Right lobe of liver (tissue), 6 donors: ENCODE data around the gene CREBBP. TPM values are rescaled to one million over a fixed set of nuclear protein-coding genes. Genes with fewer than 3 reads are reported as not detected.

ENCODE experiments used
- ATAC-seq, 4 donors: fragments of 200-7000 bp; cut with Tn5 transposase; one replicate each; pipeline ENCODE4 v1.9.1; 2020; ENCODE audit warnings: mild to moderate bottlenecking in 4 of 4, moderate library complexity in 4 of 4
- DNase-seq, 3 donors: peaks; one replicate each; pipeline ENCODE4 v3.0.0-alpha.2; 2020
- H3K27ac ChIP-seq, 3 donors: fragments of 200-600 bp; one replicate each; pipeline ENCODE4 v1.8.0; 2022
- H3K27me3 ChIP-seq, 2 donors: fragments of 200-600 bp; one replicate each; pipeline ENCODE4 v1.8.0; 2022
- H3K36me3 ChIP-seq, 4 donors: fragments of 200-600 bp; sonication (generic) in 1 of 4; one replicate each; pipeline versions ENCODE4 v1.5.1 to v1.8.0; 2017 to 2022; ENCODE audit warnings: control low read depth in 1 of 4
- H3K4me1 ChIP-seq, 4 donors: fragments of 200-600 bp; sonication (generic) in 1 of 4; one replicate each; pipeline versions ENCODE4 v1.5.1 to v1.8.0; 2017 to 2022; ENCODE audit warnings: control low read depth in 1 of 4
- H3K4me3 ChIP-seq, 3 donors: fragments of 200-600 bp; one replicate each; pipeline ENCODE4 v1.8.0; 2022
- H3K9me3 ChIP-seq, 4 donors: fragments of 200-600 bp; sonication (generic) in 1 of 4; one replicate each; pipeline versions ENCODE4 v1.5.1 to v1.8.0; 2017 to 2022; ENCODE audit warnings: control low read depth in 1 of 4
- CTCF ChIP-seq, 4 donors: fragments of 200-600 bp in 3 of 4; fragments of 450-650 bp in 1 of 4; IDR thresholded peaks; one replicate each; pipeline versions ENCODE4 v1.5.1 to v1.8.0; 2016 to 2022; ENCODE audit warnings: antibody characterized with exemption in 4 of 4, mild to moderate bottlenecking in 2 of 4
- POLR2A ChIP-seq: fragments of 450-650 bp; IDR thresholded peaks from one replicate; pipeline ENCODE4 v1.6.1; 2017; ENCODE audit warnings: antibody characterized with exemption, mild to moderate bottlenecking
- WGBS: methylation state at CpG from one replicate; pipeline ENCODE4 v1.1.6; 2018; ENCODE audit warnings: low coverage, low lambda C conversion rate; ENCODE audit not compliant: insufficient coverage; ENCODE audit errors: missing lambda C conversion rate; 5-methylcytosine and 5-hydroxymethylcytosine counted together
- intact Hi-C, 2 donors: fragments of 100-400 bp; cut with DNase I; formaldehyde crosslinking; loops; one replicate each; pipeline versions ENCODE4 v1.11.2 to v1.14.1; 2022
- total RNA-seq, 6 experiments: library from RNA; depleted of rRNA in 2 of 6; stranded (reverse); fragments of >200 nt in 2 of 6; fragmentation: NEBNext Ultra II Directional in 3 of 6; extraction: Animal tissue kit (Norgen Biotek cat#: 25700) in 3 of 6; gene quantifications; one replicate each; pipeline versions ENCODE4 v1.1.0 to v1.2.4, GENCODE V29; 2016 to 2023
- donor health status: DM: no; HTN: yes; CAD: no.
- donor health status: DM: no; HTN: no; CAD: no.
- donor health status: DM: no; HTN: no; CAD: no.
- donor health status: DM: no; HTN: yes; CAD: no.
- donor health status: DM: no; HTN: yes; CAD: no.

Gene CREBBP
- total RNA-seq, 6 experiments from 2014 or later: 18.1 to 39.8 (median 29.2) TPM

DNA sequence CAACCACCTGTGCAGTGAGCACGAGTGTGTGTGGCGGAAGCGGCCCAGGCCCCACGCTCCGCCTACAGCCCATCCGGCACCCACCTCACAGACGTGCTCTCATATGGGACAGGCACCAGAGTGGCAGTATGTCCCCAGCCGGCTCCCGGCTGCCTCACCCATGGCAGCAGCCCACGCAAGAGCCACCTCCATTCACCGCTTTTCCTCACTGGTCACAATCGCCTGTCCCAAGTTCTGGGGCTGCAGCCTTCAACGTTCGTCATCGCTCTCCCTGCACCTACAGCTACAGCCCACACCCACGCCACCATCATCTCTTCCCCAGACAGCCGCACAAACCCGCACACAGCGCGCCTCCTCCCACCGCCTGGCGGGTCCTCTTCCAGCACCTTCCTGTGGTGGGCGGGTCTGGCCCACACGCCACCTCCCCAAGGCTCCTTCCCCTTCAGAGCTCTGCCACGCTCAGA, 145.7 kb downstream of the CREBBP start:
- peak in 1 of 3 donors; percentile 54 for DNase-seq
- Histone ChIP-seq H3K4me3 (no peak overlapping the region), H3K9me3 (no peaks in the 10 kb centered on the region), H3K36me3 (peaks cover 5 to 91% (median 49%) of the 10 kb centered on the region in 4 donors), H3K4me1 (no peaks in the 10 kb centered on the region), H3K27ac (no peak overlapping the region), H3K27me3 (no peaks in the 10 kb centered on the region)
- intact Hi-C loops: no loop called here
- TF ChIP-seq CTCF (IDR thresholded peaks at IDR 0.05) (no peak), POLR2A (no peak)
- 96% methylated on average over 13 of the region's 25 CpGs for WGBS
- peak in 1 of 4 donors; percentile 6 for ATAC-seq

DNA sequence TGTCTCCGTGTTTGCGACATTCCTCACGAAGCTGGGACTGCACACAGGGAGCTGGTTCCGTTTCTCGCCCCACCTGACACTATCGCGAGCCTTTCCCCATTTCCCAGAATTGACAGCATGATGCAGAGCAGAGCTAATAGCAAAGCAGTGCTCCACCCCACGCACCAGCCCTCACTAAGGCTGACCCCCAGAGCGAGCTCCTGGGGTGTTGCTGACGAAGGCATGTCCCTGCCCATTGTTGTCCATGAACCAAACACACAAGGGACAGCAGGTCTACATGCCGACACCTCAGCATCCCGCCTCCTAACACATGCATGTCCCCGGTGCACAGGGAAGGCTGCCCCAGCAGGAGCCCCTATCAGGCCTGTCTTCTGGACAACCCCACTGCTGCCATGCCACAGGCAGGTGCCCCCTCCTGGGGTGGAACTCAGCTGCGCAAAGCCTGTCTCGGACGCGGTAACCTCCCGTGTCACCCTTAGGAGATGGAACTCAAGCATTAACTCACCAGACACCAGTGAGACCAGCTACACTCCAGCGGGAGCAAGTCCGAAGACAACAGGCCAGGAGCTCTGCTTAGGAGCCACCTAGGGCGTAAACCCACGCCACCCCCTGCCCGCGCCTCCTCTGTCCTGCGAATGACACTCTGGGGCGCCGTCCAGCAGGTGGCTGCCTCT, 146.3 kb downstream of the CREBBP start:
- Histone ChIP-seq H3K4me3 (no peak overlapping the region), H3K27me3 (no peaks in the 10 kb centered on the region), H3K27ac (no peak overlapping the region), H3K4me1 (no peaks in the 10 kb centered on the region), H3K36me3 (peaks cover 5 to 91% (median 50%) of the 10 kb centered on the region in 4 donors), H3K9me3 (no peaks in the 10 kb centered on the region)
- ATAC-seq (no peak), DNase-seq (peak in 1 of 3 donors; percentile 43)
- WGBS: 97% methylated on average over 5 of the region's 27 CpGs
- TF ChIP-seq POLR2A (no peak), CTCF (IDR thresholded peaks at IDR 0.05) (no peak)
- intact Hi-C loops: no loop called here

DNA sequence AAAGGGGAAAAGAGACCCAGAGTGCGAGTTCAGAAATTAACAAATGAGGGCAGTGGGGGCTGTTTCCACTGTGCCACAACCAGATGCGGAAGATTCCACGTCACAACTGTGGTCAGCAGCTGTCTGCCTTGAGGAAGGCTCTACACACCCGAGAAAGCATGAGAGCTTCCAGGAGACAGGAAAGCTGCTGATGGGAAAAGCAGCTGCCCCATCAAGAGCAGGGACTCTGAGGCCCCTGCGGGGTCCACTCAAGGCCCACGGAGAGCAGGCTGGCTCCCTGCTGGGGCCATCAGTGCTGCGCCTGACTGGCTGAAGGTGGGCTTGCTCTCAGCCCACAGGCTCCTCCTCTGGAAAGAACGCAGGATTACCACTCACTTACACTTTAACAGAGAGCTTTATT, 148.3 kb downstream of the CREBBP start:
- intact Hi-C loops: no loop called here
- peak in 1 of 3 donors; percentile 28 for DNase-seq
- Histone ChIP-seq H3K36me3 (peaks cover 5 to 86% (median 54%) of the 10 kb centered on the region in 4 donors), H3K27me3 (no peaks in the 10 kb centered on the region), H3K9me3 (no peaks in the 10 kb centered on the region), H3K4me1 (no peaks in the 10 kb centered on the region), H3K27ac (no peak overlapping the region), H3K4me3 (no peak overlapping the region)
- no peak for ATAC-seq
- TF ChIP-seq CTCF (IDR thresholded peaks at IDR 0.05): no peak
- TF ChIP-seq POLR2A: no peak
- WGBS: no CpG with 5 or more reads among the region's 8 CpGs

GRCh38 chr16:3731126-3731935, 149.2 kb downstream of the CREBBP start:
- DNase-seq (peak in 1 of 3 donors; percentile 49), ATAC-seq (no peak)
- H3K4me3 ChIP-seq: no peak overlapping the region
- no peak for TF ChIP-seq CTCF (IDR thresholded peaks at IDR 0.05)
- no peaks in the 10 kb centered on the region for H3K27me3 ChIP-seq
- no peaks in the 10 kb centered on the region for H3K4me1 ChIP-seq
- H3K9me3 ChIP-seq: no peaks in the 10 kb centered on the region
- WGBS: 80% methylated on average over 1 of the region's 34 CpGs
- peaks cover 5 to 86% (median 53%) of the 10 kb centered on the region in 4 donors for H3K36me3 ChIP-seq
- no peak overlapping the region for H3K27ac ChIP-seq
- intact Hi-C loops: no loop called here
